Measurements from ENCODE around the gene IZUMO4.

GRCh38 chr19:2129892-2130770 is 33.4 kb downstream of the IZUMO4 start:
- TF ChIP-seq POLR2AphosphoS5 (IDR thresholded peaks at IDR 0.05; ENCODE audit: low read depth, low read length) (no peak), FOXP2 (optimal IDR thresholded peaks at IDR 0.05; ENCODE audit: borderline replicate concordance, extremely low read depth, extremely low read length, insufficient read depth) (no peak), TAF1 (IDR thresholded peaks at IDR 0.05; ENCODE audit: borderline replicate concordance, insufficient read depth, low read length) (no peak)
- TF ChIP-seq, protein P1, sequence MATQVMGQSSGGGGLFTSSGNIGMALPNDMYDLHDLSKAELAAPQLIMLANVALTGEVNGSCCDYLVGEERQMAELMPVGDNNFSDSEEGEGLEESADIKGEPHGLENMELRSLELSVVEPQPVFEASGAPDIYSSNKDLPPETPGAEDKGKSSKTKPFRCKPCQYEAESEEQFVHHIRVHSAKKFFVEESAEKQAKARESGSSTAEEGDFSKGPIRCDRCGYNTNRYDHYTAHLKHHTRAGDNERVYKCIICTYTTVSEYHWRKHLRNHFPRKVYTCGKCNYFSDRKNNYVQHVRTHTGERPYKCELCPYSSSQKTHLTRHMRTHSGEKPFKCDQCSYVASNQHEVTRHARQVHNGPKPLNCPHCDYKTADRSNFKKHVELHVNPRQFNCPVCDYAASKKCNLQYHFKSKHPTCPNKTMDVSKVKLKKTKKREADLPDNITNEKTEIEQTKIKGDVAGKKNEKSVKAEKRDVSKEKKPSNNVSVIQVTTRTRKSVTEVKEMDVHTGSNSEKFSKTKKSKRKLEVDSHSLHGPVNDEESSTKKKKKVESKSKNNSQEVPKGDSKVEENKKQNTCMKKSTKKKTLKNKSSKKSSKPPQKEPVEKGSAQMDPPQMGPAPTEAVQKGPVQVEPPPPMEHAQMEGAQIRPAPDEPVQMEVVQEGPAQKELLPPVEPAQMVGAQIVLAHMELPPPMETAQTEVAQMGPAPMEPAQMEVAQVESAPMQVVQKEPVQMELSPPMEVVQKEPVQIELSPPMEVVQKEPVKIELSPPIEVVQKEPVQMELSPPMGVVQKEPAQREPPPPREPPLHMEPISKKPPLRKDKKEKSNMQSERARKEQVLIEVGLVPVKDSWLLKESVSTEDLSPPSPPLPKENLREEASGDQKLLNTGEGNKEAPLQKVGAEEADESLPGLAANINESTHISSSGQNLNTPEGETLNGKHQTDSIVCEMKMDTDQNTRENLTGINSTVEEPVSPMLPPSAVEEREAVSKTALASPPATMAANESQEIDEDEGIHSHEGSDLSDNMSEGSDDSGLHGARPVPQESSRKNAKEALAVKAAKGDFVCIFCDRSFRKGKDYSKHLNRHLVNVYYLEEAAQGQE (IDR thresholded peaks at IDR 0.05; ENCODE audit: insufficient read depth in 1 of 2, low read depth in 2 of 2, low read length in 2 of 2), result no peak
